IPS-NIHi11 (cell line): ENCODE data around the gene ALDH1L1.
A peak's percentile ranks its signal among the peaks of the same experiment; 100 is the strongest.

Experiments
- DNase-seq: peaks from one replicate; pipeline ENCODE4 v3.0.0; 2012; ENCODE audit warnings: mixed read lengths, low spot score

ALDH1L1 gene

DNA sequence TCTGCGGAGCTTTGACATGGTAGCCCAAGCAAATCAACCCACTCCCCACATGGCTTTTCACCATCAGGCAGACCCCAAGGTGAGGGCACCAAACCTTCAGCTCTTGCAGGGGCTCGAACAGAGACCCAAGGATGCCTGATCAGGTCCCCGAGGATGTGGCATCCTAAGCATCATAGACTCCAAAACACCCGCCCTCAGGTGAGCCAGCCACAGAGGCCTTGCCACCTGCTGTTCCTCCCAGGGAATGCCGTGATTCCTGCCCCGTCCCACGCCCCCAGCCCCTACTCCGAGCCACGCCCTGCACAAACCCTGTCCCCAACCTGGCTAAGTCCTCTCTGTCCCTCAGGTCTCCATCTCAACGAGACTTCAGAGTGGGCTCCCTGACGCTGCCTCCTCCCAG lies 61.8 kb downstream of the ALDH1L1 start:
- DNase-seq: no peak

GRCh38 chr3:126117786-126118185 lies 62.6 kb downstream of the ALDH1L1 start:
- no peak for DNase-seq

GRCh38 chr3:126117212-126117611 lies 63.2 kb downstream of the ALDH1L1 start:
- DNase-seq: no peak

- no peak for DNase-seq
Measured at GRCh38 chr3:126116526-126116925, 63.9 kb downstream of the ALDH1L1 start.

DNA sequence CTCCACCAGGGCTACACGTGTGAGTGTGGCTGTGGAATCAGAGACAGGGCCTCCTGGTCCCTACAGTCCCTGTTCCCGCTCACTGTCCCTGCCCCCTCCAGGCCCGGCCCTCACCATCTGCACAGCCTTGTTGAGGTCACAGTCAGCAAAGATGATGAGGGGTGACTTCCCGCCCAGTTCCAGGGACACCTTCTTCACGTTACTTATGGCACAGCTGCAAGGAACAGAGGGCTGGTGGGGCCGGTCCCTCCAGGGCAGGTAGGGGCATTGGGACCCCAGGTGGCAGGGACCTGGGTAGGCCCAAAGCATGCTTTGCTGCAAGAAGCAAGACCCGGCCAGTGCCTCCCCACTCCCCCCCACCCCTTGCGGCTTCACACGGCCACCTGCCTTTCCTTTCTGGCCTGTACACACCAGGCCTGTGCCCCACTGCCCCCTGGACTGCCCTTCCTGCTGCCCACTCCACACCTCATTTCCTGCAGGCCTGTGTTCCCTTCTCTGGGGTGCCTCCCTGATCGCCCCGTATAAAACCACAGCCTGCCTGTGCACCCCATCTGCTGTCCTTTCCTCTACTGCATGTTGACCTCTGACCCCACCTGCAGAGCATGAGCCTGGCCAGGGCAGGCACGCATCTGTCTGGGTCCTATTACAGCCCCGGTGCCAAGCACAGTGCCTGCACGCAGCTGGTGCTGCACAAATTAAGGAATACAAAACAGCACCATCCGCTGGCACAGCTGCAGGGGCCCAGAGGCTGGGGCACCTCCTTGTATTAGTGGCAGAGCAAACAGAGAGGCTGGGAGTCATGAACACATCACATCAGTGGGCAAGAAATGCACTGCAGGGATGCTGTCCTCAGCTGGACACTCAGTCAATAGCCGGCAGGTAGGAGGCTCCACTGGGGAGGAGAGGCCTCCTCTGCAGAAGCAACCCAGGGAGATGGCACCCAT lies 65.7 kb downstream of the ALDH1L1 start:
- no peak for DNase-seq

GRCh38 chr3:126113733-126114442 lies 66.5 kb downstream of the ALDH1L1 start:
- DNase-seq: peak; percentile 80

DNA sequence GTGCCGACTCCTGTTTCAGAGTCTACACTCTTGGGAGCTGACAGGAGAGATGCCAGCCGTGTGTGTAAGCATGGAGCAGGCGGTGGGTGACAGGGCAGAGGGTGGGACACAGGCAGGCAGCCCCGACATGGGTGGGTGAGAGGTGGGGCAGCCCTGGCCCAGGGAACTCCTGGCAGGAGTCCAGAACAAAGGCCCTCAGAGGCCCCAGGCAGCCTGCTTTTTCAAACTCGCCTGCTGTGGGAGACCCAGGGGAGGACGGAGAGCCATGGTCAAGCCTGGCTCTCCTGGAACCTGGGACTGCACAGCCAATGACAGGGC lies 67.2 kb downstream of the ALDH1L1 start:
- DNase-seq: no peak

DNA sequence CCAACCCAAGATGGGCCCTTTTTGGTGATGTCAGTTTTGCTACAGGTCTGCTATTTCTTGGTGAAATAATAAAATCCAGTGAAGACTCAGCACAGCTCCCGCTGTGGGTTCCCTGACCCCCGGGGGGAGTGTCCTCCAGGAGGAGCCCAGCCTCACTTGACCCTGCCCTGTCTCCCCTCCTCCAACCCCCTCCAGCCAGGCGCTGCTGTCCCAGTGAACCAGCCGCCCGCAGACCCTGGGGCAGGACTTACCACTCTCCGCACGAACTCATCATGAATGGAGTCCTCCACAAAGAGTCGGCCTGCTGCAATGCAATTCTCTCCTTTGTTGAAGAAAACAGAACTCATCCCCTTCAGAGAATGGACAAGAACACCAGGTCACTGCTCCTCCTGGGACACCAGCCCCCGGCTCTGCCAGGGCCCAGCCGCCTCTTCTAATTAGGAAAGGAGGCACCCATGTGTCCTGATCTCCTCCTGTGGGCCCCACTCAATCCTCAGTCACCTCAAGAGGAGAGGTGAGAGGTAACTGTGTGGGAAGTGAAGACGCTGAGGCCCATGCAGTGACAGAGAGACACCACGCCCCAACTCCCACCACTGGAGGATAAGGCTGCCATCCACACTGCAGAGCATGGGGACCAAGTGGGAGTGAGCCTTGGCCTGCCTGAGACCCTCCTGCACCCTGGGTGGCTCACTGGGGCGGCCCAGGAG lies 67.7 kb downstream of the ALDH1L1 start:
- no peak for DNase-seq

DNA sequence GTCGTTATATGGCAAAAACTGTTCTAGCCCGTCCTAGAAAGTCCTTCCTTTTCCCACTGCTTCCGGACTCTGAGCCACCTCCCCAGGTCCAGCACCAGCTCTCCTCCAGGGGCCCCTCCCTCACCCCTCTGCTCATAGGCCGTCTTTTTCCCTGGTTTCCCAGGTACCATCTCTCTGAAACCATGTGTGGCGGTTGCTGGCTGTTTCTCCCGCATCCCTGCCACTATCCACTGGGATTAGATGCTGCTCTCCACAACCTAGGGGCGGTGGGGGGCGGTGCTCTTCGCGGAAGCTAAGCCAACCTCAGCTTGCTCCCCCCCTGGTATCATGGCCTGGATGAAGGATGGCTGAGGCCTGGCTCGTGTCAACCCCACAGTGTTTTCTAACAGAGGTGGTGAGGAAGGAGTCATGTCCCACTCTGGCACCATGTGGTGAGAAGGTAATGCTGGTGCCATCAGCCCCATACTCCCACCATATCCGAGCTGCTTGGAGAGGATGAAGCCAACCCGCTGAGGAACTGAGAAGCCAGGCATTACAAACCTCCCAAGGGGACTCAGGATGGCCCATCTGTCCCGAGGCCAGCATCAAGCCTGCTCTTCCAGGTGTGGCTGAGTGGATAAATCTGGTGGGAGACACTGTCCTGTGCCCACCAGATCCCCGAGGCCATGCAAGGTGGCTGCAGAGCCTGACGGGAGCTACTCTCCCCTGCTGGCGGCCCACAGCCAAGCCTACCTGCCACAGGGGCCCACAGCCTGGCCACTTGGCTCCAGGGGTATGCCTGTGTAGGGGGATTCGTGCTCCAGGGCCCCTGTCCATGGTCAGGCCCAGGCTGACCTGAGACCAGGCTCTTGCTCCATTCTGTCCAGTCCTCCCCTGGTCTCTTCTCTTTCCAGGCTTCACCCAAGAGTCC lies 68.6 kb downstream of the ALDH1L1 start:
- peak; percentile 9 for DNase-seq

DNA sequence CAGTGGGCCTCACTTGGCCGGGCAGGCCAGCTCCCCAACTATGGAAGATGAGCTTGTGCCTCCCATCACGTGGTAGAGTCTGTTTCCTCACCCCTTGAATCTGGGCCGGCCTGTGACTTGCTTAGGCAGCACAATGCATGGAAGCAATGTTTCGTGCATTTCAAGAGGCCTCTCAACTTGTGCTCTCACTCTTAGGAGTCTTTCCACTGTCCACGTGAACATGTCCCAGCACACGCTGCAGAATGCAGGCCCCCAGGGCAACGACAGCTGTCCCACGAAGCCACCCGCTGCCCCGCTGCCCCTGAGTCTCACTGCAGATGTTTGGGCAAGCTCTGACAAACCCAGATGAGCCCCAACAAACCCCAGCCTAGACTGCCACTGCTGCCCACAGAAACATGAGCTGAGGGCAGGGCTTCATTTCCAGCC lies 69.2 kb downstream of the ALDH1L1 start:
- peak; percentile 3 for DNase-seq

DNA sequence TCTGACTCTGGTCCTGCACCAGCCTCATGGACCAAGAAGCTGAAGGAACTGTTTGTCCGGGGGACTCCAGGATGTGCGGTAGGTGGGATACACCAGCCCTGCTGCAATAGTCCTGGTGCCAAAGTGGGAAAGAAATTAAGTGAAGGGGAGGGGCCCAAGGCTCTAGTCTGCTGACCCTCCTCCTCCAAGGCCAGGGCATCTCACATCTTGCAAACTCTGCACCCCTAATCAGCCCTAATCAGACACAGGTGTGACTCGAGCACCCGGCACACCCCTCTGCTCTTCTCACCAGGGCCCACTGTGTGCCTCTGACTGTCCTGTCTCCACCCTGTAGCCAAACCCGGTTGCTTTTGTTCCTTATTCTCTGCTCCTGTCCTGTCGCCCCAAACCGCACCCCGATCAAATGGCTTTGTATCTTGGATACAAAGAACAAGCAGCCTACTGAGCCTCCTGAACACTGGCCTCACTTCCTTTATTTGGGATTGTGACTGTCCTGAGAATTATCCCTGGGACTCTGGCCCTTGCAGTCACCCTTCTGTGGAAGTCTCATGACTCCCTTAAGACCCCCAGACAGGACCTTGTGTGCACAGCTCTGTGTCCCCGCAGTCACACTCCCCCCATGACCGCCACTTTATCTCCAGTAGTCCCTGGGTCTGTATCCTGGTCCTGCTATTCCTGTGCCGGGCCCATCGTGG lies 69.8 kb downstream of the ALDH1L1 start:
- DNase-seq: no peak

- DNase-seq: peak; percentile 3
Measured at GRCh38 chr3:126109880-126110235, 70.5 kb downstream of the ALDH1L1 start.

DNA sequence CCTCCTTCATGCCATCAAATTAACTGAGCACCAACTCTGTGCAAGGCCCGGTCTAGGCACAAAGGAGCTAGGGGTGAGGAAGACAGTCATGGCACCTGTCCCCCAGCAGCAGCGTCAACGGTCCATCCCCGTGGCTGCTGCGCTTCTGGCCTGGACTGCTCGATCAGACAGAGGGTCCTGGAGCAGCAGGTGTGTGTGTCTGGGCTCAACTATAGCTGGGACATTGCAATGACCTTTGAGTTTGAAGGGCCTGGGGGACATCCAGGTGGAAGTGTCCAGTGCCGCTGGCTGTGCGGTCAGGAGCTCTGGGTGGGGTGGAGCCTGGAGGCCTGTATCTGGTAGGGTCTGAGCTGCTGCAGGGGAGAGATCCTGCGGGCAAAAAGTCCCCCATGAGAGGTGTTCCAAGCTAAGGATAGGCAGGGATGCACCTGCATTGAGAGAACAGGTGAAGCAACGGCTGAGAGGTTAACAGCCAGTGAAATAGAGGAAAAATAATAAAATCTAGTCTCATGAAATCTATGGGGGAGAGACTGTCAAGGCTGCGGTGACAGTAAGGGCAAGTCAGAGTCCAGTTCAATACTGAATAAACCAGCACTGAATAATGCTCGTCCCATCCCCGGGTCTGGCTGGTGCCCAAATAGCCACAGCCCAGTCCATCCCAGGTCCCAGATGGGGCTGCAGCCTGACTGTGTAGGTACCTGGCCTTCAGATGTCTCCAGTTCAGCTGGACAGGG lies 71.1 kb downstream of the ALDH1L1 start:
- DNase-seq: no peak

DNA sequence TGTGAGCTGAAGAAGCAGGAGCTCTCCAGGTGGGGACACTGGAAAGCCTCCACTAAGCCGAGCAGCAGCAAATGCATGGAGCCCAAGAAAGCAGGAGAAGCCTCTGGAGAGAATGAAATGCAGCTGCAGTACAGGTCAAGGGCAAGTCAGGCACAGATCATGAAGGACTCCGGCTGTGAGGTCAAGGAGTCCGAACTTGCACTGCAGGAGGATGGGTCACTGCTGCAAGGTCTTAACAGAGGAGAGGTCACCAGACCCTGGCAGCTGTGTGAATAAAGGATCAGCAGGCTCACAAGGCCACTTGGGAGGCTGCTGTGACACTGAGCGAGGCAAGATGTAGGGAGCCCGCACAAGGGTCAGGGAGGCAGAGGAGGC lies 71.7 kb downstream of the ALDH1L1 start:
- DNase-seq: peak; percentile 6

DNA sequence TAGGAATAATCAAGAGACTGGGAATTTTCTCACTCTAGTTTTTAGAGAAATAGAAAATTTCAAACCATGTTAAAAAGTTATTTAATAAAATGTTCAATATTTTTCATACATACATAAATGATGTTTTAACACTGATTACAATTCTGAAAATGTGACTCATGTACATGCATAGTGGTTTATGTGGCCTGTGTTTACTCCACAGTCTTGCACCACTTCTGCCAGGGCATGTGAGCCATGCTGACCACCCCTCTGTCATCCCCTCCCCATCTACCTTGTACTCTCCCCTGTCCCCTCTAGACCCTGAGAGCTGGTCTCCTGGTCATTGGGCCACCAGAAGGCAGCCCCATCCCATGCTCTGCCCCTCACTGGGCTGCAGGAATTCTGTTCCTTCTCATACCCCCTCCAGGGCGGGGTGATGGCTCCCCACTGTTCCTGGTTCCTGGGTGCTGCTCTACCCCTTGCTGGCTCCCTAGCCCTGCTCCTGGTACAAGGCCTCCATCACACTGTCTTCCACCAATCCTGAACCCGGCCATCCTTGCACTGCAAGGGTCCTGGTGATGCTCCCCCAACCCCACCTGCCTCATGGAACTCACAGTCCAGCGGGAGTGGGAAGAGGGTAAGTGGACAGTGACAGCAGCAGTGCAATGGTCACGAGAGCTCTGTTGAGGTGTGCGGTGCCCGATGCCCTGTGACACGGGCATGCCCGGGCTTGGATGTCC lies 72.3 kb downstream of the ALDH1L1 start:
- peak; percentile 7 for DNase-seq

- peak; percentile 5 for DNase-seq
Measured at GRCh38 chr3:126107203-126107939, 73.0 kb downstream of the ALDH1L1 start.

- peak; percentile 4 for DNase-seq
Measured at GRCh38 chr3:126106336-126107202, 73.8 kb downstream of the ALDH1L1 start.

GRCh38 chr3:126105691-126106187 lies 74.6 kb downstream of the ALDH1L1 start:
- DNase-seq: peak; percentile 3
